GM12865 (cell line): ENCODE measurements around the gene MRPL19.

ENCODE experiments used
- DNase-seq: peaks from one replicate; pipeline ENCODE4 v3.0.0; 2010; ENCODE audit warnings: low read depth
- H3K4me3 ChIP-seq: 2 replicates; pipeline ENCODE4 v1.5.1; 2011; ENCODE audit warnings: mild to moderate bottlenecking, low read depth, low read length, control low read depth
- CTCF ChIP-seq: IDR thresholded peaks from 2 replicates; pipeline ENCODE4 v1.5.1; 2011; ENCODE audit warnings: low read length, control low read depth, low read depth, inconsistent platforms; ENCODE audit not compliant: insufficient read depth; ENCODE audit errors: missing control alignments

MRPL19 gene

GRCh38 chr2:75640621-75641121 is 5.9 kb upstream of the MRPL19 start:
- peak; percentile 99 for TF ChIP-seq CTCF
- DNase-seq: peak; percentile 55
- H3K4me3 ChIP-seq: no peak overlapping the region

GRCh38 chr2:75641587-75641986 is 5.0 kb upstream of the MRPL19 start:
- no peak for DNase-seq
- TF ChIP-seq CTCF: no peak
- H3K4me3 ChIP-seq: no peak overlapping the region

- TF ChIP-seq CTCF: no peak
- no peak overlapping the region for H3K4me3 ChIP-seq
- DNase-seq: no peak
Observed at GRCh38 chr2:75643980-75644379, 2.6 kb upstream of the MRPL19 start.

GRCh38 chr2:75645643-75646042 is 940 bp upstream of the MRPL19 start:
- no peak for TF ChIP-seq CTCF
- no peak for DNase-seq
- H3K4me3 ChIP-seq: no peak overlapping the region

GRCh38 chr2:75646090-75646582 is 447 bp upstream of the MRPL19 start:
- peak overlapping the region; percentile 82 for H3K4me3 ChIP-seq
- no peak for TF ChIP-seq CTCF
- DNase-seq: no peak

- DNase-seq: no peak
- peak overlapping the region; percentile 82 for H3K4me3 ChIP-seq
- no peak for TF ChIP-seq CTCF
Observed at GRCh38 chr2:75647771-75648170, 1.2 kb downstream of the MRPL19 start.

- no peak for TF ChIP-seq CTCF
- DNase-seq: no peak
- no peak overlapping the region for H3K4me3 ChIP-seq
Observed at GRCh38 chr2:75654012-75654411, 7.4 kb downstream of the MRPL19 start.
